B cell (primary cell): Measurements from ENCODE around the gene GTF2A1. TPM values are rescaled to one million over a fixed set of nuclear protein-coding genes. Genes with fewer than 3 reads are reported as not detected.
A peak's percentile ranks its signal among the peaks of the same experiment; 100 is the strongest.

Experiments used
- ATAC-seq: fragments of 200-7000 bp; cut with Tn5 transposase; one replicate; pipeline ENCODE4 v1.10.0; 2021; ENCODE audit warnings: low read depth, mild to moderate bottlenecking, moderate number of reproducible peaks, moderate library complexity
- CTCF ChIA-PET: fragments of 350-600 bp; sonication (Branson Sonifier 250); formaldehyde crosslinking; loops from one replicate; lab custom pipeline; 2021; ENCODE audit warnings: antibody characterized with exemption, inconsistent platforms; lab: Charles Lee
- POLR2A ChIA-PET: fragments of 350-600 bp; sonication (Branson Sonifier 250); formaldehyde crosslinking; loops from one replicate; lab custom pipeline; 2021; ENCODE audit warnings: antibody characterized with exemption; lab: Charles Lee
- DNase-seq: peaks from one replicate; pipeline ENCODE4 v3.0.0; 2013
- H2AFZ ChIP-seq: 2 replicates; pipeline ENCODE4 v1.6.1; 2012; ENCODE audit warnings: mild to moderate bottlenecking, low read depth, low read length; ENCODE audit not compliant: insufficient read depth, poor library complexity, severe bottlenecking
- H3K27ac ChIP-seq, 2 donors: 1 replicate in 1 of 2; 2 replicates in 1 of 2; pipeline ENCODE4 v1.5.1; 2012 to 2013; ENCODE audit warnings: low read length in 2 of 2, mild to moderate bottlenecking in 2 of 2, moderate library complexity in 1 of 2
- H3K27me3 ChIP-seq, 4 experiments: fragments of 200-600 bp in 1 of 4; sonication (generic) in 1 of 4; replicated peaks in 1 of 4; 1 replicate in 2 of 4; 2 replicates in 2 of 4; pipeline versions ENCODE4 v1.6.1 to v1.7.0; 2013 to 2016; ENCODE audit warnings: low read length in 3 of 4, mild to moderate bottlenecking in 2 of 4, mixed read lengths in 1 of 4, moderate library complexity in 1 of 4; ENCODE audit not compliant: insufficient read depth in 4 of 4, control insufficient read depth in 3 of 4; ENCODE audit errors: control extremely low read depth in 1 of 4
- H3K36me3 ChIP-seq, 2 experiments: replicated peaks in 1 of 2; 1 replicate in 1 of 2; 2 replicates in 1 of 2; pipeline versions ENCODE4 v1.6.1 to v1.7.1; 2013; ENCODE audit warnings: low read length in 1 of 2; ENCODE audit not compliant: insufficient read depth in 2 of 2, control insufficient read depth in 1 of 2; ENCODE audit errors: control extremely low read depth in 1 of 2, extremely low read depth in 1 of 2
- H3K4me1 ChIP-seq, 2 donors: fragments of 200-600 bp in 1 of 2; sonication (generic) in 1 of 2; 1 replicate in 1 of 2; 2 replicates in 1 of 2; pipeline versions ENCODE4 v1.5.1 to v1.6.1; 2013 to 2017; ENCODE audit warnings: low read length in 2 of 2; ENCODE audit not compliant: control insufficient read depth in 2 of 2, insufficient read depth in 2 of 2
- H3K4me2 ChIP-seq: replicated peaks from 2 replicates; pipeline ENCODE3; 2012; ENCODE audit warnings: mild to moderate bottlenecking, low read depth, low read length; ENCODE audit not compliant: poor library complexity, severe bottlenecking
- H3K4me3 ChIP-seq, 5 experiments: fragments of 200-600 bp in 1 of 5; sonication (generic) in 1 of 5; 1 replicate in 3 of 5; 2 replicates in 2 of 5; pipeline versions ENCODE4 v1.5.1 to v1.7.0; 2011 to 2016; ENCODE audit warnings: low read length in 4 of 5, mild to moderate bottlenecking in 4 of 5, low read depth in 2 of 5, control low read depth in 1 of 5, moderate library complexity in 1 of 5; ENCODE audit not compliant: insufficient read depth in 1 of 5; ENCODE audit errors: control extremely low read depth in 1 of 5, extremely low read depth in 1 of 5
- H3K79me2 ChIP-seq: fragments of 200-600 bp; sonication (generic); one replicate; pipeline ENCODE4 v1.6.0; 2016; ENCODE audit warnings: low read length; ENCODE audit not compliant: control insufficient read depth, insufficient read depth
- H3K9ac ChIP-seq: fragments of 200-600 bp; sonication (generic); 2 replicates; pipeline ENCODE4 v1.6.1; 2017; ENCODE audit warnings: mild to moderate bottlenecking, low read length, moderate library complexity
- H3K9me3 ChIP-seq, 3 donors: one replicate each; pipeline versions ENCODE4 v1.6.1 to v1.7.1; 2013; ENCODE audit warnings: low read length in 2 of 3; ENCODE audit not compliant: control insufficient read depth in 2 of 3, insufficient read depth in 1 of 3; ENCODE audit errors: control extremely low read depth in 1 of 3
- H4K20me1 ChIP-seq: 2 replicates; pipeline ENCODE4 v1.6.0; 2012; ENCODE audit warnings: mild to moderate bottlenecking, low read length; ENCODE audit not compliant: insufficient read depth, control insufficient read depth, poor library complexity, severe bottlenecking
- H3K27ac Mint-ChIP-seq: one replicate; pipeline ENCODE4 v1.8.0; 2021; ENCODE audit warnings: mixed read lengths
- H3K27me3 Mint-ChIP-seq: one replicate; pipeline ENCODE4 v1.8.0; 2021; ENCODE audit warnings: mixed read lengths
- H3K4me1 Mint-ChIP-seq: one replicate; pipeline ENCODE4 v1.8.0; 2021; ENCODE audit warnings: mixed read lengths
- H3K4me3 Mint-ChIP-seq: one replicate; pipeline ENCODE4 v1.8.0; 2021; ENCODE audit warnings: mixed read lengths
- H3K9me3 Mint-ChIP-seq: one replicate; pipeline ENCODE4 v1.8.0; 2022; ENCODE audit warnings: mixed read lengths; ENCODE audit not compliant: insufficient read depth
- CTCF ChIP-seq: fragments of 200-600 bp; IDR thresholded peaks from one replicate; pipeline ENCODE4 v1.8.0; 2022; ENCODE audit warnings: antibody characterized with exemption, mild to moderate bottlenecking
- EZH2 ChIP-seq: IDR thresholded peaks from 2 replicates; pipeline ENCODE4 v1.6.1; 2012; ENCODE audit warnings: borderline replicate concordance, low read depth, mild to moderate bottlenecking, moderate library complexity, low read length; ENCODE audit not compliant: insufficient read depth, poor library complexity, severe bottlenecking
- WGBS: methylation state at CpG from one replicate; pipeline ENCODE4 v1.1.5; 2013; ENCODE audit warnings: missing lambda C conversion rate; ENCODE audit not compliant: insufficient coverage; 5-methylcytosine and 5-hydroxymethylcytosine counted together
- intact Hi-C: fragments of 100-400 bp; cut with micrococcal nuclease; formaldehyde crosslinking; loops from one replicate; pipeline ENCODE4 v1.10.0; 2022
- polyA plus RNA-seq: library from polyadenylated mRNA; depleted of rRNA; stranded (reverse); fragments of >200 nt; gene quantifications from 2 replicates; pipeline ENCODE4 v1.2.3, GENCODE V29; 2012
- total RNA-seq, 2 donors: library from RNA; stranded (reverse); fragments of 120-200 nt in 1 of 2; gene quantifications; 1 replicate in 1 of 2; 2 replicates in 1 of 2; pipeline versions ENCODE4 v1.2.3 to v1.2.4, GENCODE V29; 2013 to 2022

The GTF2A1 gene
- total and polyA plus RNA-seq, 2 donors (not counting 1 experiment from before 2014, with no cell fraction given): 7.1 to 45.1 TPM

- 1% methylated on average over 23 of the region's 29 CpGs for WGBS
- Mint-ChIP-seq H3K9me3 (no peaks in the 10 kb centered on the region), H3K4me3 (peak overlapping the region; percentile 97), H3K27me3 (no peaks in the 10 kb centered on the region), H3K27ac (peak overlapping the region; percentile 100), H3K4me1 (peaks cover 33% of the 10 kb centered on the region)
- Histone ChIP-seq H3K36me3 (peaks cover 9 to 16% of the 10 kb centered on the region in 2 experiments), H3K79me2 (peaks cover 54% of the 10 kb centered on the region), H2AFZ (peak overlapping the region; percentile 46), H3K4me1 (peaks cover 13 to 16% of the 10 kb centered on the region in 2 donors), H3K4me3 (peak overlapping the region; percentile 60 to 99 (median 95)), H3K27ac (peak overlapping the region; percentile 84 to 98), H3K4me2 (peak overlapping the region; percentile 79), H4K20me1 (no peaks in the 10 kb centered on the region), H3K27me3 (no peaks in the 10 kb centered on the region), H3K9me3 (no peaks in the 10 kb centered on the region), H3K9ac (peak overlapping the region; percentile 99)
- POLR2A ChIA-PET: interaction anchor here (0.7 to 1.4 kb wide), 4 partner anchors 31 to 277 kb away, joined by 3 to 4 read pairs (median 3); partner anchors contain the start of gene CEP128
- DNase-seq (peak; percentile 96), ATAC-seq (peak; percentile 56)
- CTCF ChIA-PET: interaction anchor here (0.8 to 0.9 kb wide), 3 partner anchors 32 to 223 kb away, joined by 3 to 5 read pairs (median 4); no protein-coding TSS in a partner anchor
- TF ChIP-seq EZH2 (no peak), CTCF (no peak)
- intact Hi-C loops: loop anchor here (1.0 to 5.0 kb wide), 4 partner anchors 8 to 260 kb away; no protein-coding TSS in a partner anchor
These were observed 1.5 kb downstream of the GTF2A1 start for GRCh38 chr14:81219210-81219758.

DNA sequence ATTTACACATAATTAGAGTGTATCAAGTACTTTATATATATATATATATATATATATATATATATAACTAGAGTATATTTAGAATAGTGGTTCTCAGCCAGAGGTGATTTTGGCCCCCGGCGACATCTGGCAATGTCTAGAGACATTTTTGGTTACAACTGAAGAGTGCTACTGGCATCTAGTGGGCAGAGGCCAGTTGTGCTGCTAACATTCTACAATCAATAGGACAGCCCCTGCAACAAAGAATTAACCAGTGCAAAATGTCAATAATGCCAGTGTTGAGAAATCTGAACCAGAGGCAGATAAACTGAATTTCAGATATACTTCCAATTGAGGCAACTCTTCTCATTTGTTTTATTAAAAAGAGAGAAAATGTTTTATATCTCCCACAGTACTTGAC lies 8.9 kb downstream of the GTF2A1 start:
- ChIA-PET POLR2A (interaction anchor here (1.2 kb wide), 1 partner anchor 9 kb away, joined by 6 read pairs; the partner anchor contains the start of gene GTF2A1), CTCF (interaction anchor here (0.7 to 5.4 kb wide), 7 partner anchors 15 to 258 kb away, joined by 3 to 27 read pairs (median 3); no protein-coding TSS in a partner anchor)
- Mint-ChIP-seq H3K4me1 (peaks cover 52% of the 10 kb centered on the region), H3K27me3 (no peaks in the 10 kb centered on the region), H3K9me3 (peaks cover 3% of the 10 kb centered on the region), H3K27ac (no peak overlapping the region), H3K4me3 (no peak overlapping the region)
- DNase-seq (peak; percentile 64), ATAC-seq (peak; percentile 75)
- no peaks in the 10 kb centered on the region for H3K27me3 ChIP-seq
- H3K79me2 ChIP-seq: peaks cover 77% of the 10 kb centered on the region
- peaks cover 19 to 55% of the 10 kb centered on the region in 2 experiments for H3K36me3 ChIP-seq
- H3K4me2 ChIP-seq: no peak overlapping the region
- intact Hi-C loops: loop anchor here (1.0 to 2.0 kb wide), 4 partner anchors 7 to 257 kb away; partner anchors contain the start of gene TSHR
- H3K4me3 ChIP-seq: no peak overlapping the region
- H3K9ac ChIP-seq: no peak overlapping the region
- H2AFZ ChIP-seq: no peak overlapping the region
- peaks cover 3 to 14% (median 9%) of the 10 kb centered on the region in 3 donors for H3K9me3 ChIP-seq
- no peak for TF ChIP-seq EZH2
- TF ChIP-seq CTCF: peak; percentile 75
- no CpG with 5 or more reads among the region's 2 CpGs for WGBS
- no peaks in the 10 kb centered on the region for H4K20me1 ChIP-seq
- H3K4me1 ChIP-seq: peaks cover 17 to 22% of the 10 kb centered on the region in 2 donors
- peak overlapping the region in 1 of 2 donors; percentile 3 for H3K27ac ChIP-seq
